BJ (cell line): Measurements from ENCODE around the gene ADAMTS17. TPM values are rescaled to one million over a fixed set of nuclear protein-coding genes. Genes with fewer than 3 reads are reported as not detected.

Experiments
- CTCF ChIA-PET: fragments of 350-600 bp; formaldehyde crosslinking; extraction: SDS; loops from one replicate; lab custom pipeline; 2021; ENCODE audit warnings: antibody characterized with exemption, inconsistent platforms; lab: Yijun Ruan, JAX
- POLR2A ChIA-PET: fragments of 300-600 bp; sonication (Branson Sonifier 250); formaldehyde crosslinking; extraction: SDS; loops from one replicate; lab custom pipeline; 2021; ENCODE audit warnings: antibody characterized with exemption; lab: Charles Lee
- DNase-seq: peaks from one replicate; pipeline ENCODE4 v3.0.0-alpha.2; 2011; ENCODE audit warnings: low read depth
- H3K27me3 ChIP-seq: 2 replicates; pipeline ENCODE4 v1.6.0; 2011; ENCODE audit warnings: low read length; ENCODE audit not compliant: control insufficient read depth, insufficient read depth
- H3K36me3 ChIP-seq: 2 replicates; pipeline ENCODE4 v1.5.1; 2011; ENCODE audit warnings: low read length; ENCODE audit not compliant: control insufficient read depth, insufficient read depth
- H3K4me3 ChIP-seq: 2 replicates; pipeline ENCODE4 v1.5.1; 2011; ENCODE audit warnings: low read depth, mild to moderate bottlenecking, control low read depth, low read length
- CTCF ChIP-seq: IDR thresholded peaks from 2 replicates; pipeline ENCODE4 v1.5.1; 2011; ENCODE audit warnings: low read depth, mild to moderate bottlenecking, control low read depth, inconsistent platforms, low read length, moderate library complexity; ENCODE audit not compliant: insufficient read depth
- polyA plus RNA-seq: library from polyadenylated mRNA; depleted of rRNA; stranded (reverse); fragments of >200 nt; gene quantifications from 2 replicates; pipeline ENCODE4 v1.2.3, GENCODE V29; 2011

Gene ADAMTS17
- polyA plus RNA-seq, 1 experiment: not detected

- TF ChIP-seq CTCF: no peak
- CTCF ChIA-PET: no interaction called here
- no peaks in the 10 kb centered on the region for H3K36me3 ChIP-seq
- no peak overlapping the region for H3K4me3 ChIP-seq
- no peak for DNase-seq
- POLR2A ChIA-PET: no interaction called here
- H3K27me3 ChIP-seq: no peaks in the 10 kb centered on the region
Observed at GRCh38 chr15:100156201-100156600, 185.6 kb downstream of the ADAMTS17 start.

- ChIA-PET POLR2A (no interaction called here), CTCF (no interaction called here)
- no peak for DNase-seq
- no peak overlapping the region for H3K4me3 ChIP-seq
- TF ChIP-seq CTCF: no peak
- no peaks in the 10 kb centered on the region for H3K36me3 ChIP-seq
- H3K27me3 ChIP-seq: no peaks in the 10 kb centered on the region
Observed at GRCh38 chr15:100154338-100154737, 187.4 kb downstream of the ADAMTS17 start.

- DNase-seq: no peak
- Histone ChIP-seq H3K27me3 (no peaks in the 10 kb centered on the region), H3K4me3 (no peak overlapping the region), H3K36me3 (no peaks in the 10 kb centered on the region)
- ChIA-PET POLR2A (no interaction called here), CTCF (no interaction called here)
- no peak for TF ChIP-seq CTCF
Observed at GRCh38 chr15:100152463-100152862, 189.3 kb downstream of the ADAMTS17 start.

GRCh38 chr15:100150906-100151305 is 190.9 kb downstream of the ADAMTS17 start:
- no peak overlapping the region for H3K4me3 ChIP-seq
- no peaks in the 10 kb centered on the region for H3K36me3 ChIP-seq
- ChIA-PET POLR2A (no interaction called here), CTCF (no interaction called here)
- TF ChIP-seq CTCF: no peak
- DNase-seq: no peak
- H3K27me3 ChIP-seq: no peaks in the 10 kb centered on the region

GRCh38 chr15:100147828-100148227 is 193.9 kb downstream of the ADAMTS17 start:
- ChIA-PET POLR2A (no interaction called here), CTCF (no interaction called here)
- DNase-seq: no peak
- Histone ChIP-seq H3K4me3 (no peak overlapping the region), H3K27me3 (no peaks in the 10 kb centered on the region), H3K36me3 (no peaks in the 10 kb centered on the region)
- no peak for TF ChIP-seq CTCF
